HG03520 (cell line): ENCODE measurements around the gene TASP1.
"Not testable (repeated sequence)": the region's sequence is repeated elsewhere in the genome, so short reads cannot be mapped to it uniquely, and the experiment has no call there.

Experiments used
- ATAC-seq: cut with Tn5 transposase; IDR thresholded peaks from one replicate; pipeline ENCODE4 v1.9.1; 2021; ENCODE audit warnings: mild to moderate bottlenecking, moderate library complexity; ENCODE audit not compliant: unreplicated experiment

TASP1 gene

GRCh38 chr20:13638496-13639149 is at the start of gene TASP1:
Gene TASP1, minus strand, starts transcription at chr20:13638932. Its CDS starts 8,854 bp downstream, at chr20:13630078.
- ATAC-seq, result peak; percentile 99

GRCh38 chr20:13687815-13688214 is 49.1 kb upstream of the TASP1 start:
- no peak for ATAC-seq

GRCh38 chr20:13685623-13686022 is 46.9 kb upstream of the TASP1 start:
- no peak for ATAC-seq

DNA sequence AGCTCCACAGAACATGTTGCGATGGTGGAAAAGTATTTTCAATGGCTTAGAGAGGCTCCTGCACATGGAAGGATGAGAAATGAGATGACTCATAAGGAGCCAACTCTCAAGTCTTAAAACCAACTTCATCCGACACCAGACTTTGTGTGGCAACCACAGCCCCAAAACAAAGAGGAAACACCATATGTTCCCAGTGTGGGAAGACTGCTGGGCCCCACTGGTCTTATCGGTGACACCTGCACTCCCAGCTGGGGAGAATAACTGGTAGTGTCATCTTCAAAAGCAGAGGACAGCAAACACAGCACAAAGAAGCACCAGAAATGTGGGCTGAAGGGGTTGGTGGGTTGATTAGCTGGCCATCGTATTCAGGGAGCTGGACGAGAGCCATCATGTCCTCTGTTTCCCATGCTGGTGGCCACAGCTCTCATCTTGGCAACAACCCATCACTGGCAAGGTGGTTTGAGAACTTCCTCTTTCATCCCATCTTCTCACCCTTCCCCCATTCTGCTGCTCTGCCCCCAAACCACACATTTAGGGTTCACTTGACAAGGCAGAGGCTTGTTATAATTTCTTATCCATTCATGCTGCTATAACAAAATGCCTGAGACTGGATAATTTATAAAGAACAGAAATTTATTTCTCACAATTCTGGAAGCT is 46.0 kb upstream of the TASP1 start:
- ATAC-seq, result peak; percentile 47

DNA sequence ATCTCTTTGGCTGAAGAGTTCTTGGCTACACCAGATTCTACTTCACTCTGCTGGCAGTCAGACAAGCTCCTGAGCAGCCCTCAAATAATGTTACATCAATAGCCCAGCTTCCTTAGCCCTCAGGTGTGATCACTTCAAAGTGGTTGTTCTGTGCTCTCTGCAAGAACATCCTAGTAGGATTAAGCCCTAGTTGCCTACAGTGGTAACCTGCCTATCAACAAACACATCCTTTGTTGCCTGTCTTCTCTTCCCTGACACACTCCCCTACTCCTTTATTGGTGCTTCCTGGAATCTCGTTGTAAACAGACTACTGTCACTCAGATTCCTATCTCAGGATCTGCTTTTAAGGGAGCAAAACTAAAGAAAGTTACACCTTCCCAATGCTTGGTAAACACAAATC is 45.1 kb upstream of the TASP1 start:
- ATAC-seq, result no peak

GRCh38 chr20:13681248-13682125 is 42.8 kb upstream of the TASP1 start:
- ATAC-seq, result peak; percentile 95

- no peak for ATAC-seq
These were observed 40.2 kb upstream of the TASP1 start for GRCh38 chr20:13678944-13679343.

DNA sequence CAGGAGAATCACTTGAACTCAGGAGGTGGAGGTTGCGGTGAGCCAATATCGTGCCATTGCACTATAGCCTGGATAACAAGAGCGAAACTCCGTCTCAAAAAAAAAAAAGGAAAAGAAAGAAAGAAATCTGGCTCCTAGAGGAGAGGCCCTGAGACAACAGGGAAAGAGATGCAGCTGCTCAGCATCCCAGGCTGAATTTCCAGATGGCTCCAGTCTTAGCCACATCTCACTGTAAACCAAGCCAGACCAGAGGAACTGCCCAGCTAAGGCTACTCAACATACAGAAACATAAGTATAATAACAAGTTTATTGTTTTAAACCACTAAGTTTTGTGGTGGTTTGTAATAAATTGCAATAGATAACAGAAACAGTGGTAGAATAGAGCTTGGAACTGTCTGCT is 38.5 kb upstream of the TASP1 start:
- ATAC-seq, result no peak

DNA sequence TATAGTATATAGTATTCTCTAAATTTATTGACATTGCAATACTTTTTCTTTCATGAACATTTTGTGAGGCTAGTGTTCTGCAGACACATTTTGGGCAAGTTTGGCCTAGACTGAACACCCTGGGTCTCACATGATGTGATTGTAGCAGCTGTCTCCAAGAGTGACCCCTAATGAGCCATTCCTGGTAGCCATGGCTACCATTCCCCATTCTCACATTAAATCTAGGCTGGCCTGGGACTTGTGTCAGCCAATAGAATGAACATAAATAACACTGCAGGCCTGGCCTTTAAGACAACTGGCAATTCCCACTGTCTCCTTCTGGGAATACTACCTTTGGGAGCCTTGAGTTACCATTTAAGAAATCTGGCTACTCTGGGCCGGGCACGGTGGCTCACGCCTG is 38.0 kb upstream of the TASP1 start:
- ATAC-seq, result no peak

DNA sequence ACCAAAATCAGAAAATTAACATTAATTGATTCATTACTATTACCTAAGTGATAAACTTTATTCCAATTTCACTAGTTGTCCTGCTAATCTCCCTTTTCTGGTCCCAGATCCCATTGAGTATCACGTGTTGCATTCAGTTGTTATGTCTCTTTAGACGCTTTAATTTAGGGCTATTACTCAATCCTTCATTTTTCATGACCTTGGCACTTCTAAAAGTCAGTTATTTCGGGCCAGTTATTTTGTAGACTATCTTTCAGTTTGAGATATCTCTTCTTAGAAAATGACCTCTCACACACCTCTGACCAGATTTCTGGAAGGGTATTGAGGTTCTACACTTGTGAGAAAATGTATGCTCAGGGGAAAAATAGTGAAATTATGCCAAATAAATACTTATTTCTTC is 34.0 kb upstream of the TASP1 start:
- no peak for ATAC-seq

GRCh38 chr20:13671916-13672378 is 33.2 kb upstream of the TASP1 start:
- ATAC-seq, result no peak

DNA sequence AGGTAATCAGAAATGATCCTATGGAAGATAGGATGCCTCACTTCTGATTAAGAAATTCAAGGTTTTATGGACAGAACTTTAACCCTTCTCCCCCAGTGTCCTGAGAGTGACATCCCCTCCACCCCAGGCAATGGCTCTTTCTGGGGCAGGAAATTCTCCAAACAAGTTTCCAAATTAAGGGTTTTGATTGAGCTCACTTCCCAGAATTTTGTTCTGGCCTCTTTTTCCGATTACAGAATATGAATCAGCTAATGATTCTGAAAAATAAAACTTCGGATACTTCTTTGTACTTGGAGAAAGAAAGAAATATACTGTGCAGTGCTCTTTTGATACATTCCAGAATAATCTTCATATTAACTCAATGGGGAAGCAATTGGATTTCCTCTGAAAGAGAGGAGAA is 32.8 kb upstream of the TASP1 start:
- no peak for ATAC-seq

DNA sequence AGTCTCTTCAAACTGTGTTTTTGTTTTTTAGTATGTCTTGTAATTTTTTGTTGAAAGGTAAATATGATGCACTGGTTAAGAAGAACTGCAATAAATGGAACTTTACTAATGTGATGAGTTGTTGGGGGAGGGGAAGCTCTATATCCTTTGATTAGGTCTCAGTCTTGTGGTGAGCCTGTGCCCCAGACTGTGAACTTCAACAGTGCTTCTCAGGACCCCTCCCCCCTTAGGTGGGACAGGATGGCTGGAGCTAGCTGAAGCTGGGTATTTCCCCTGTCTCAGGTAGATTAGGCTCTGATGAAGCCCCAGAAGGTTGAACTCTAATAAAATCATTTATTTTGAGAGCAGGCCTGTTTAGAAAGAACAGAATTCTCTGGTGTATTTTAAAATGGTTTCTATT is 31.4 kb upstream of the TASP1 start:
- no peak for ATAC-seq

DNA sequence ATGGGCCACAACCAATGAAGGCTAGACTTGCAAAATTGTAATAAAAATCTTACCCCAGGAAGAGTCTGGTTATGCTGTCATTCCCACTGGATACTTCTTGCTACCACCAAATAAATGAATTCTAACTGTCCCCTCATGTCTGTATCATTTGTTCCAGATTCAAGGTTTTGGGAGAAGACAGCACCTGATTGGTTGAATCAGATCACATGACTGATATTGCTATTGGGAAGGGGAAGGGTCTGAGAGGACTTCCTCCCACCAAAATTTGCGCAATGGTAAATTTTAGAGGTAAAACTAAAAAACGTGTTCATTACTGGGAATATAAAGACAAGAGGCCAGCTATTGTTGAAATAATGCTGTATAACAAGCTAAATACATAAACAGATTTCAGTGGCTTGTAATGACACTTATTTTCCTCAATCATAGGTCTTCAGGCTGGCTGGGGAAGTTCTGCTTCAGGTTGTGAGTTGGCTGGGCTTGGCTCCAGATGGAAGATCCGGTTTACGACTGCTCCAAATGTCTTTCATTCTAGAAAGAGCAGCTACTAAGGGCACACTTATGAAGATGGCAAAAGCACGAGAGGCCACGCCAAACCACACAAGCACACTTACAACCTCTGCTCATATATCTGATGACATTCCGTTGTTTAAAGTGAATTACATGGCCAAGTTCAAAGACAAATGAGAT is 27.1 kb upstream of the TASP1 start:
- ATAC-seq, result no peak

DNA sequence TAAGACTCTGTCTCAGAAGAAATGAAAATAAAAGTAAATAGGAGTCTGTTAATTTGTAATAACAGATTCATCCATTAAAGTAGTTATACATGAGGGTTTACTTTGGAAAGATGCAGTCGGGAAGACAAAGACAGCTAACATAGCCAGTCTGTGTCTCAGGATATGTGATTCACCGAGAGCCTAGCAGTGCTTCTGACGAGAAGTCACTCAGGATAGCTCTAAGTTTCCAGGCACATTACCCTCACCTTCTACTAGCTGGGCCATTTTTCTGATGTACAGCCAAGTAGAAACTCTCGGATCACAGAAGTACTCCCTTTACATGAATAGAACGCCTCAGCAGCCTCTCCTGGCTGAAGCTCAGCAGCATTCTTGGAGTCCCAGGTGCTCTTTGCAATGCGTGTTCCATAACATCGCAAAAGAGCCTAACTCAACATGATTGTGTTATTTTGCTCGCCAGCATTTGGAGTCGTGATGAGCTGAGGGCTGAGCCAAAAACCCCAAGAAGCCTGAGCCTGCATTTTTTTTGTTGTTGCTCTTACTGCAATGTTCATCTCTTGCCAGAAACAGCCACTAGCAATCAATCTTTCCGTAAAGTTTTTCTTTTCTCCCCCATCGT is 22.4 kb upstream of the TASP1 start:
- ATAC-seq, result no peak

- ATAC-seq, result peak; percentile 95
These were observed 20.6 kb upstream of the TASP1 start for GRCh38 chr20:13659288-13659687.

DNA sequence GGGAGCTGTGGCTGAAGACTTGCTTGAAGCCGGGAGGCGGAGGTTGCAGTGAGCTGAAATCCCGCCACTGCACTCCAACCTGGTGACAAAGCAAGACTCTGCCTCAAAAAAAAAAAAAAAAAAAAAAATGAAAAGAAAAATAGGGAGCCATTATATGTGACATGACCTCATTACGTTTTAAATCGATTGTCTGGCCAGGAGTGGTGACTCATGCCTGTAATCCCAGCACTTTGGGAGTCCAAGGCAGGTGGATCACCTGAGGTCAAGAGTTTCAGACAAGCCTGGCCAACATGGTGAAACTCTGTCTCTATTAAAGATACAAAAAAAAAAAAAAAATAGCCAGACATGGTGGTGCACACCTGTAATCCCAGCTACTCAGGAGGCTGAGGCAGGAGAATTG is 19.3 kb upstream of the TASP1 start:
- ATAC-seq, result not testable (repeated sequence)

GRCh38 chr20:13656721-13657368 is 18.1 kb upstream of the TASP1 start:
- no peak for ATAC-seq

DNA sequence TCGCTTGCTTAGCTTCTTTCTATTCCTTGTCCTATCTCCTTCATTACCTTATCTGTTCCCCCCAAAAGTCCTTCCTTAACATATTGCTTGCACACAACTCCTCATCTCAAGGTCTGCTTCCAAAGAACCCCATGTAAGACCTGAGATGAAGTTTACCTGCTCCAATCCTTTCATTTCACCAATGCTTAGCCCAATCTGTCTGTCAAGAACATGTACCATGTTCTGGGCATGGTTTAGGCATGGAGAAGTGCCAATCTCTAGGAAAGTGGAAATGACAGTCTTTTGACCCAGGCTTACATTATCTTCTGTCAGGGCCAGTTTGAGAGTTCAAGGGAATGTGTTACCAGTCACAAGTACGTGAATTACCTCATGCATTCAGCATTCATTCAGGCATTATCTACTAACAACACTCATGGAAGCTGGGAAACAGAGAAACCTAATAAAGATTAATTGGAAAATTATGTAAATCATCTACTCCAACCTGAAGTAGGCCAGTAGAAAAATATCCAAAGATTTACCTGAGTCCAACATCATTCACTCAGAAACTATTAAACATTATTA is 15.8 kb upstream of the TASP1 start:
- no peak for ATAC-seq

DNA sequence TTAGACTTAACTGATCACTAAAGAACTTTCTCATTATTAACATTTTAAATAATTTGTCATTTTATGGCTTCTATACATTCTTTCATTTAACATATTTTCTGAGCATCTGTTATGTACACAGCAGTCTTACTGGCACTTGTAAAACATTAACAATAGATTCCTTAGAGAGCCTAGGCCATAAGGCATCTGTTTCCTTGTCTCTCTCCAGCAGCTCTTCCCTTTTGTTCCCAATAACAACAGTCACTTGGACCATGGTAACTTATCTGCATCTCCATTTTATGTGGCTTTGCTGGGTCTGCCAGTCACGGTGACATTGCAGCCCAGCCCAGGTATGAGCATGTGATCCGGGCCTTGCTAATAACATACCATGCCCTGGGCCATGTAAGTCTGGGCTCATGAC is 11.7 kb upstream of the TASP1 start:
- ATAC-seq, result no peak
